HepG2 (cell line): ENCODE data around the gene FAM83G. TPM values are rescaled to one million over a fixed set of nuclear protein-coding genes. Genes with fewer than 3 reads are reported as not detected.

Experiments used
- ATAC-seq: fragments of 200-7000 bp; cut with Tn5 transposase; 3 replicates; pipeline ENCODE4 v1.9.1; 2020; ENCODE audit warnings: mild to moderate bottlenecking, moderate library complexity
- BruUV-seq: library from RNA; stranded (reverse); fragments of 400-500 nt; replicated peaks from 2 replicates; lab custom pipeline; 2021; lab: Mats Ljungman, UMichigan
- CTCF ChIA-PET: fragments of 300-600 bp; formaldehyde crosslinking; extraction: SDS; loops from one replicate; lab custom pipeline; 2021; ENCODE audit warnings: low total read pairs, inconsistent platforms, low intra/inter-chr PET ratio; lab: Yijun Ruan, JAX
- POLR2A ChIA-PET: fragments of 350-600 bp; sonication (Branson Sonifier 250); formaldehyde crosslinking; loops from one replicate; lab custom pipeline; 2020; ENCODE audit warnings: antibody characterized with exemption, inconsistent platforms; lab: Yijun Ruan, JAX
- DNase-seq: peaks from one replicate; pipeline ENCODE4 v3.0.0-alpha.2; 2015; ENCODE audit warnings: low spot score
- FAIRE-seq: peaks from 3 replicates; lab custom pipeline; 2011; peaks lifted over from hg19 to GRCh38; lab: Jason Lieb, UNC
- H2AFZ ChIP-seq: one replicate; pipeline ENCODE4 v1.6.1; 2011; ENCODE audit warnings: low read length, inconsistent platforms
- H3K27ac ChIP-seq: fragments of 300-600 bp; 3 replicates; pipeline ENCODE4 v1.8.0; 2011; ENCODE audit warnings: mixed run types, mild to moderate bottlenecking, mixed read lengths, low read length, inconsistent platforms; ENCODE audit not compliant: insufficient read depth; ENCODE audit errors: extremely low read length
- H3K27me3 ChIP-seq, 2 experiments: fragments of 200-600 bp in 1 of 2; 2 replicates in 1 of 2; 3 replicates in 1 of 2; pipeline versions ENCODE4 v1.6.0 to v1.8.0; 2011; ENCODE audit warnings: low read length in 2 of 2, mild to moderate bottlenecking in 2 of 2, moderate library complexity in 2 of 2, inconsistent platforms in 1 of 2; ENCODE audit not compliant: insufficient read depth in 2 of 2, control insufficient read depth in 1 of 2
- H3K36me3 ChIP-seq, 2 experiments: fragments of 200-600 bp in 1 of 2; replicated peaks in 1 of 2; 2 replicates in 1 of 2; 3 replicates in 1 of 2; pipeline versions ENCODE4 v1.5.1 to v1.8.0; 2011; ENCODE audit warnings: low read length in 2 of 2, inconsistent platforms in 1 of 2; ENCODE audit not compliant: insufficient read depth in 2 of 2, control insufficient read depth in 1 of 2
- H3K4me1 ChIP-seq: 2 replicates; pipeline ENCODE4 v1.5.1; 2012; ENCODE audit warnings: low read length, inconsistent platforms; ENCODE audit not compliant: insufficient read depth
- H3K4me2 ChIP-seq: 2 replicates; pipeline ENCODE4 v1.6.0; 2011; ENCODE audit warnings: low read depth, low read length, inconsistent platforms
- H3K4me3 ChIP-seq, 3 experiments: fragments of 200-600 bp in 1 of 3; sonication (generic), shearing (Covaris generic) in 1 of 3; replicated peaks in 1 of 3; 2 replicates each; pipeline ENCODE4 v1.5.1; 2011 to 2016; ENCODE audit warnings: low read length in 3 of 3, inconsistent platforms in 2 of 3, low read depth in 2 of 3, mild to moderate bottlenecking in 2 of 3, control low read depth in 1 of 3, mixed read lengths in 1 of 3; ENCODE audit not compliant: insufficient read depth in 1 of 3
- H3K79me2 ChIP-seq: one replicate; pipeline ENCODE4 v1.6.1; 2011; ENCODE audit warnings: low read length, inconsistent platforms; ENCODE audit not compliant: insufficient read depth
- H3K9ac ChIP-seq: 2 replicates; pipeline ENCODE4 v1.6.0; 2011; ENCODE audit warnings: mild to moderate bottlenecking, low read depth, low read length, inconsistent platforms; ENCODE audit not compliant: insufficient read depth
- H3K9me3 ChIP-seq: 2 replicates; pipeline ENCODE4 v1.5.1; 2012; ENCODE audit warnings: mild to moderate bottlenecking, low read length
- H4K20me1 ChIP-seq: 2 replicates; pipeline ENCODE4 v1.6.0; 2011; ENCODE audit warnings: inconsistent platforms, mild to moderate bottlenecking, low read length, moderate library complexity; ENCODE audit not compliant: insufficient read depth
- CCAR2 ChIP-seq: fragments of 200-400 bp; formaldehyde crosslinking; optimal IDR thresholded peaks from 2 replicates; pipeline ENCODE3; 2018; ENCODE audit warnings: low read depth, mild to moderate bottlenecking, low read length, moderate library complexity
- DBP ChIP-seq: sonication (generic); formaldehyde crosslinking; IDR thresholded peaks from 2 replicates; pipeline ENCODE4 v1.4.0; 2020; ENCODE audit warnings: missing genetic modification reagents; ENCODE audit errors: not compliant biosample characterization
- GTF2F1 ChIP-seq: fragments of 150-350 bp; IDR thresholded peaks from 2 replicates; pipeline ENCODE4 v1.6.1; 2014; ENCODE audit warnings: low read length
- IKZF5 ChIP-seq: IDR thresholded peaks from 2 replicates; pipeline ENCODE4 v1.6.1; 2018; ENCODE audit warnings: missing genetic modification reagents, mild to moderate bottlenecking, missing compliant biosample characterization
- MTA3 ChIP-seq: sonication (generic); formaldehyde crosslinking; IDR thresholded peaks from 2 replicates; pipeline ENCODE4 v1.4.0; 2020; ENCODE audit warnings: missing genetic modification reagents
- NR2F1 ChIP-seq, 2 experiments: fragments of 450-650 bp in 1 of 2; formaldehyde crosslinking in 1 of 2; IDR thresholded peaks; 2 replicates each; pipeline versions ENCODE4 v1.5.0 to v1.6.1; 2016 to 2020; ENCODE audit warnings: mild to moderate bottlenecking in 1 of 2, missing compliant biosample characterization in 1 of 2, missing genetic modification reagents in 1 of 2, moderate library complexity in 1 of 2
- PRDM4 ChIP-seq: sonication (generic); formaldehyde crosslinking; IDR thresholded peaks from 2 replicates; pipeline ENCODE4 v1.9.0; 2021; ENCODE audit warnings: missing genetic modification reagents, borderline replicate concordance
- SALL1 ChIP-seq: sonication (generic); formaldehyde crosslinking; IDR thresholded peaks from 2 replicates; pipeline ENCODE4 v1.8.0; 2022; ENCODE audit warnings: mild to moderate bottlenecking, missing genetic modification reagents
- USF2 ChIP-seq, 2 experiments: sonication (generic) in 1 of 2; formaldehyde crosslinking in 1 of 2; IDR thresholded peaks; 2 replicates each; pipeline versions ENCODE4 v1.5.1 to v1.6.1; 2011 to 2020; ENCODE audit warnings: borderline replicate concordance in 1 of 2, low read depth in 1 of 2, low read length in 1 of 2, mild to moderate bottlenecking in 1 of 2, missing genetic modification reagents in 1 of 2, moderate library complexity in 1 of 2
- ZNF329 ChIP-seq: sonication (generic); formaldehyde crosslinking; IDR thresholded peaks from 2 replicates; pipeline ENCODE4 v1.9.0; 2021; ENCODE audit warnings: low read depth, mild to moderate bottlenecking, missing genetic modification reagents
- ZNF354B ChIP-seq: sonication (generic); formaldehyde crosslinking; IDR thresholded peaks from 2 replicates; pipeline ENCODE4 v1.8.0; 2022; ENCODE audit warnings: mild to moderate bottlenecking, missing genetic modification reagents
- ZNF44 ChIP-seq: sonication (generic); formaldehyde crosslinking; IDR thresholded peaks from 2 replicates; pipeline ENCODE4 v1.5.1; 2020; ENCODE audit warnings: mild to moderate bottlenecking, missing genetic modification reagents
- ZZZ3 ChIP-seq: sonication (generic); formaldehyde crosslinking; IDR thresholded peaks from 2 replicates; pipeline ENCODE4 v1.4.0; 2020; ENCODE audit warnings: missing genetic modification reagents, mild to moderate bottlenecking, borderline replicate concordance
- WGBS: methylation state at CpG from one replicate; pipeline ENCODE4 v1.1.6; 2017; ENCODE audit warnings: low lambda C conversion rate; 5-methylcytosine and 5-hydroxymethylcytosine counted together
- in situ Hi-C: cut with HindIII; loops from 2 replicates; pipeline ENCODE4 v1.10.0; 2017; ENCODE audit warnings: low pct_unique_long_range_greater_than_20kb; ENCODE audit not compliant: extremely low pct_ligation_motif_present
- intact Hi-C: fragments of 100-400 bp; cut with micrococcal nuclease; formaldehyde crosslinking; loops from one replicate; pipeline ENCODE4 v1.10.0; 2022; ENCODE audit not compliant: unreplicated experiment
- polyA plus RNA-seq, 8 experiments: library from polyadenylated mRNA; depleted of rRNA in 3 of 8; stranded (reverse) in 7 of 8; unstranded in 1 of 8; fragments of >200 nt; fragmentation: Illumina TruSeq in 4 of 8; extraction: Trizol in 4 of 8; gene quantifications; 2 replicates each; pipeline versions ENCODE4 v1.2.1 to v1.2.3, GENCODE V29; 2011 to 2016; ENCODE audit warnings: low read depth in 4 of 8, missing spikeins in 1 of 8, mixed read lengths in 1 of 8; ENCODE audit not compliant: insufficient read depth in 1 of 8
- total RNA-seq, 5 experiments: library from RNA; depleted of rRNA; stranded (reverse); fragments of >200 nt; fragmentation: Illumina TruSeq; extraction: Trizol; gene quantifications; 2 replicates each; pipeline ENCODE4 v1.2.3, GENCODE V29; 2016; ENCODE audit warnings: low read depth in 1 of 5

Gene FAM83G
- total and polyA plus RNA-seq, 2 of the 13 experiments (the other 11 are each of a cell fraction or from before 2014, with no cell fraction given) = 13.7 to 18.6 TPM

- CTCF ChIA-PET = no interaction called here
- no peak overlapping the region for H2AFZ ChIP-seq
- intact Hi-C loops (no loop called here), in situ Hi-C loops (no loop called here)
- peak overlapping the region; percentile 44; the same call in 1 of the 2 replicates for H3K4me2 ChIP-seq
- H4K20me1 ChIP-seq = no peaks in the 10 kb centered on the region
- no peaks in the 10 kb centered on the region for H3K9me3 ChIP-seq
- DNase-seq (no peak), FAIRE-seq (no peak), ATAC-seq (no peak)
- no peaks in the 10 kb centered on the region for H3K36me3 ChIP-seq
- no peaks in the 10 kb centered on the region for H3K79me2 ChIP-seq
- WGBS = 0% methylated on average over 6 of the region's 6 CpGs
- H3K27ac ChIP-seq = no peak overlapping the region
- H3K4me1 ChIP-seq = peaks cover 46% of the 10 kb centered on the region
- H3K27me3 ChIP-seq = peaks cover 4 to 30% of the 10 kb centered on the region in 2 experiments; a peak in 2 of 5 replicates
- POLR2A ChIA-PET = interaction anchor here (0.9 kb wide), 1 partner anchor 26 kb away, joined by 5 read pairs; no protein-coding TSS in a partner anchor
- no TSS peak for BruUV-seq
- H3K4me3 ChIP-seq = peak overlapping the region in 1 of 3 experiments; percentile 27; a peak in 1 of 6 replicates
- no peak overlapping the region for H3K9ac ChIP-seq
- no peak for TF ChIP-seq USF2 (IDR thresholded peaks at IDR 0.05; ENCODE audit: low read depth, low read length)
- no peak for TF ChIP-seq USF2 (CRISPR knock-in tag; IDR thresholded peaks at IDR 0.05; ENCODE audit: borderline replicate concordance)
- no peak for TF ChIP-seq ZNF354B (CRISPR knock-in tag)
- TF ChIP-seq GTF2F1 = no peak
- TF ChIP-seq PRDM4 (CRISPR knock-in tag) = no peak
- TF ChIP-seq ZZZ3 (CRISPR knock-in tag) = no peak
- no peak for TF ChIP-seq ZNF329 (CRISPR knock-in tag)
- TF ChIP-seq DBP (CRISPR knock-in tag) = no peak
- TF ChIP-seq SALL1 = 0 out of 2 replicates have a peak, but pooled peaks have one; percentile 12
- TF ChIP-seq IKZF5 (CRISPR knock-in tag) = no peak
- no peak for TF ChIP-seq NR2F1 (CRISPR knock-in tag; IDR thresholded peaks at IDR 0.05)
- no peak for TF ChIP-seq ZNF44 (CRISPR knock-in tag)
- TF ChIP-seq MTA3 = no peak
- TF ChIP-seq CCAR2 = no peak
These were observed 42.1 kb downstream of the FAM83G start for GRCh38 chr17:18962494-18962815.
